ENCODE results near the gene NPB.
"Not testable (repeated sequence)": the region's sequence is repeated elsewhere in the genome, so short reads cannot be mapped to it uniquely, and the experiment has no call there.

The NPB gene

GRCh38 chr17:81911969-81912368, 9.9 kb downstream of the NPB start:
- no peak for DNase-seq (ENCODE audit: low read depth in 2 of 2)

GRCh38 chr17:81912441-81913309, 10.6 kb downstream of the NPB start:
- DNase-seq (ENCODE audit: low read depth in 2 of 2): no peak

GRCh38 chr17:81913394-81914102, 11.5 kb downstream of the NPB start:
- DNase-seq (ENCODE audit: low read depth in 2 of 2): no peak

- no peak for DNase-seq (ENCODE audit: low read depth in 2 of 2)
Measured at GRCh38 chr17:81914103-81914850, 12.2 kb downstream of the NPB start.

- DNase-seq (ENCODE audit: low read depth in 2 of 2): no peak
Measured at GRCh38 chr17:81915331-81915730, 13.3 kb downstream of the NPB start.

- no peak for DNase-seq (ENCODE audit: low read depth in 2 of 2)
Measured at GRCh38 chr17:81916234-81917001, 14.4 kb downstream of the NPB start.

GRCh38 chr17:81917565-81918332, 15.7 kb downstream of the NPB start, which contains the start of gene SIRT7:
TSS of gene SIRT7 (minus strand) at chr17:81918176. CDS start at chr17:81918131, 45 bp downstream.
- DNase-seq (ENCODE audit: low read depth in 2 of 2): peak; percentile 62 to 68

GRCh38 chr17:81918333-81918669, 16.3 kb downstream of the NPB start:
- DNase-seq (ENCODE audit: low read depth in 2 of 2): not testable (repeated sequence)

GRCh38 chr17:81918832-81919545, 17.0 kb downstream of the NPB start:
- DNase-seq (ENCODE audit: low read depth in 2 of 2): no peak

GRCh38 chr17:81920612-81921536, 18.8 kb downstream of the NPB start:
- DNase-seq (ENCODE audit: low read depth in 2 of 2): no peak

GRCh38 chr17:81921537-81921862, 19.5 kb downstream of the NPB start:
- no peak for DNase-seq (ENCODE audit: low read depth in 2 of 2)

GRCh38 chr17:81921996-81922565, 20.0 kb downstream of the NPB start:
- no peak for DNase-seq (ENCODE audit: low read depth in 2 of 2)

- no peak for DNase-seq (ENCODE audit: low read depth in 2 of 2)
Measured at GRCh38 chr17:81922566-81923301, 20.7 kb downstream of the NPB start.

- DNase-seq (ENCODE audit: low read depth in 2 of 2): no peak
Measured at GRCh38 chr17:81923302-81924260, 21.5 kb downstream of the NPB start.

GRCh38 chr17:81924557-81925532, 22.8 kb downstream of the NPB start:
- DNase-seq (ENCODE audit: low read depth in 2 of 2): no peak
